NCI-H82 (cell line): ENCODE measurements around the gene MFF.

ENCODE experiments used
- DNase-seq: peaks from one replicate; lab custom pipeline; 2025; lab: John Stamatoyannopoulos, UW

Gene MFF

DNA sequence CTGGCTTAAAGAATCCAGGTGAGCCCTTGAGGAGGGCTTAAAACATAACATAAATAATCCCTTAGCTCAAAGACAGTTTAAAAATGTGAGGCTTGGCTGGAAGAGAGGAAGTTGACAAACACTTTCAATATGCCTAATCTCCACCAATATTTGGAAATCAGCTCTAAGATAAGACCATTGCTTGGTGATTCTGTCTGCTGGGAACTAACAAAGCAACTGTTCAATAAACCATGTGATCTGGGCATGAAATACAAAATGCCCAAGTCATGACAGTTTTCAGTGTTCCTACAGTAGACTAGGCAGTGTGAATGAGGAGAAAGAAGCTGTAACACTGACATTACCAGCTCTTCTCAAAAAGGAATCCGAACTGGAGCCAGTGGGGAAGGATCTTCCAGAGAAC is 10.7 kb downstream of the MFF start:
- DNase-seq: peak; percentile 6

DNA sequence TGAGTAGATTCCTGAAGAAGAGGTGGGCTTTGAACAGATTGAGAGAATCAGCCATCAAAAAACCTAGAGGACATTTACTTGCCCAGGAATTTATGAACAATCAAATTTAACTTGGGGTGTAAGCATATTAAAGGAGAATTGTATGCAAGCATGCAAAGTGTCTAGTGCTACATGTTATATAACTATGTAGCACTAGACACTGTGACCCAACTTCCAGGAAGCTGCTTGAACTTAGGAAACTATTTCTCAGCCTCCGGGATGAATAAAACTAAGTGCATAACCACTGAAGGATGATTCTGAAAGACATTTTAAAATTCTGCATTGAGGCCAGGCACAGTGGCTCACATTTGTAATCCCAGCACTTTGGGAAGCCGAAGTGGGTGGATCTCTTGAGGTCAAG is 12.4 kb downstream of the MFF start:
- no peak for DNase-seq

DNA sequence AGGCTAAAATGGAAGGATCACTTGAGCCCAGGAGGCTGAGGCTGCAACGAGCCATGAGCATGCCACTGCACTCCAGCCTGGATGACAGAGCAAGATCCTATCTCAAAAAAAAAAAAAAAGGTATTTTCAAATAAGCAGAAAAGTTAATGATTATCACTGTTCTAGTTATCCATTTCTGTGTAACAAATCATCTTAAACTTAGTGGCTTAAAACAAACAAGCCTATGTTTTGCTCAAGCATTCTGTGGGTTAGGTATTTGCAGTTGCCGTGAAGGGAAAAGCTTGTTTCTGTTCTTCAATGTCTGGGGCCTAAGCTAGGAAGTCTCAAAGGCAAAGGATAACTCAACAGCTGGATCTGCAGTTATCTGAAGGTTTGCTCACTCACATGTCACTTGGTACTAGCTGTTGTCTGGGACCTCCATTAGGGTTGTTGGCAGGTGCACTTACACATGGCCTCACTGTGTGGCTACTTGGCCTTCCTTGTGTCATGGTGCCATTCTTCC is 14.1 kb downstream of the MFF start:
- no peak for DNase-seq

DNA sequence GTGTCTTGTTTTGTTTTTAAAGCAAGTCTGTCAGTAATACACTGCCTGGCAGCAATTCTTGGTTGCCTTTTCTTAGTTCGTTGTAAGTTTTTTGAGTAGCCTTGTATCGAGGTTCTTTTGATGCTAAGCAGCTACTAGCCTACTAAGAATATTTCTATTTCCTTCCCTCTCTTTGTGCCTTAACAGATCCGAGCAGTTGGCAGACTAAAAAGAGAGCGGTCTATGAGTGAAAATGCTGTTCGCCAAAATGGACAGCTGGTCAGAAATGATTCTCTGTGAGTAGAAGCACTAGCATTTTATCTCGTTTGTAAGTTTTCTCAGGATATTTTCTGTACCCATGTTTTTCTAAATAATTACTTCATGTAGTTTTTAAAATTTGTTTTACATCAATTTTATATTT is 15.1 kb downstream of the MFF start:
- DNase-seq: no peak

DNA sequence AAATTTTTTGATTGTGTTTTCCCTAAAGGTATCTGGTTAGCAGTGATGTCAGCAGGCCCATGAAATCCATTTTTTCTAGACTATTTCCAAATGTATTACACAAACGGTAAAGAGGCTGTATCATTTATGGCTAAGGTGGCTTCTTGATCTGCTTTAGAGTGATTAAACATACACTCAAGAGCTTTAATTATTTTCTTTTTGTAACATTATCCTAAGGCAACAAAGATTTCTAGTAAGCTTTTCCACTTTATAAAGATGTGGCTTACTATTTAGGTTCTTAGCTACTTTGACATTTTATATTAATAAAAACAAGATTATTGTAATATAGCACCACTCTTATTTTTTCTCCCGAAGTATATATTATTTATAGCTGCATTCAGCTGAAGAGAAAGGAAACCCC is 16.5 kb downstream of the MFF start:
- no peak for DNase-seq

DNA sequence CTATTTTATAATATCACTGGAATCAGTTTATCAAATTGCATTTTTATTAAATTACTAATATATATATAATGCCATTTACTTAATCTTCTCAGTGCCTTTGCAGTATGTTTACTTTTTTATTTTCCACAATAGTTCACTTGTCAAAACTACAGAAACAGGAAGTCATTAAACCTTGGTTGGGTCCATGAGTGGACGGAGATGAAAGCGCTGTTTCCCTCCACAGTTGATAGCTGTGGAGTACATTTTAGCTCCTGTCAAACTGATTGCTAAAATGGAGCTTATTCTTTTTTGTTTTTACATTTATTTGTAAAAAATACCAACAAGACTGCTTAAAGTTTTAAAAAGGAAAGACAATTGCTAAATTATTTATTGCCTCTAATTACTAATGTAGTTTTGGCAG is 19.2 kb downstream of the MFF start:
- DNase-seq: no peak

DNA sequence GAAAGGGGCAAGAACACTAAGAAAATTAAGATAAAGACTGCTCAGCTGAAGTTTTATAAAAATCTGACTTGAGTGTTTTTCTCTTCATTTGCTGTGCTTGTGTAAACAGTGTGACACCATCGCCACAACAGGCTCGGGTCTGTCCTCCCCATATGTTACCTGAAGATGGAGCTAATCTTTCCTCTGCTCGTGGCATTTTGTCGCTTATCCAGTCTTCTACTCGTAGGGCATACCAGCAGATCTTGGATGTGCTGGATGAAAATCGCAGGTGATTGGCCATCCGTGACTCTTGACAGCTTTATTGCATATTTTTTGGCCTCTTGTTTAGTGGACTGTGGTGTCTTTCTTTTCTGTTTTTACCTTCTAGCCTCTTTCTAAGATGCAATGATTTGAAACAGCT is 22.1 kb downstream of the MFF start:
- peak; percentile 55 for DNase-seq

DNA sequence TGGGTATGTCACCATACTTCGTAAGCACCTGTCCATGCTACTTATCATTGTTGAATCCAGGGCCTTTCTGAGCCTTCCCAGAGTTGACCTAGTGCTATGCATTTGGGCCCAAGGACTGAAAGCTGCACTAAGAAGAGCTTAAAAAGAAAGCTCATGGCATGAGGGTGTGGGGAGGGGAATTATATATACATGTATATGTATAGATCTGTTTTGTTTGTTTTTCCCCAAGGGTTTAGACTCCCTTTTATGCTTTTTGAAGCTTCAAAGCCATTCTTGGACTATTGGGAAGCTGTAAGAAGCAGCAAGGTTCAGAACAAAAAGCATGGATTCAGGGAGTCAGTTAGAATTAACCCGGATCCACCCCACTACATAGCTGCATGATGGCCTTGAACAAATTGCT is 23.3 kb downstream of the MFF start:
- DNase-seq: peak; percentile 11

DNA sequence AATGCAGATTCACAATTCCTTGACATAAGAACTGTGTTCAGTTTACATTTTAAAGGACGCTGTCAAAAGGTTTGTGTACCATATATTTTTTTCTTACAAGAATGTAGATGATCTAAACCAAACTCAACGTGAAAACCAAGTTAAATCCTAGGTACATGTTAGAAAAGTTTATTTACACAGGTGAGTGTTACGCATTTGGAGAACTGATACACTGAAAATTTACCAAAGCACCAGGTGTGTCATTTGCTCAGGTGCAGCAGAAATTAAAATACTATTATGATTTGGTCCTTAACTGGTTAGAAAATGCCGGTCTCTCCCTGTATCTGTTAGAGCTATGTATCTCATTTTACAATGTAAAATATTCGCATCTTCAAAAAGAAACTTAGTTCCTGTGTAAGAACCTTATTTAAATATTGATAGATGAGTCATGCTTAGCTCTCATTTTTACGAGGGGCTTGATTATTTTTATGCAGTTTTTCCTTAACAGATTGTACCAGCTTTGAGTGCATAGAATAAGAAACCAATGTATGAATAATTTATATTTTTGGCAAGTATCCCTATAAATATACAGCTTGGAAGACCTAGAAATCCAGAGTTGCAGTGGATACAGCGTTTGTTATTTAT is 25.1 kb downstream of the MFF start:
- no peak for DNase-seq

DNA sequence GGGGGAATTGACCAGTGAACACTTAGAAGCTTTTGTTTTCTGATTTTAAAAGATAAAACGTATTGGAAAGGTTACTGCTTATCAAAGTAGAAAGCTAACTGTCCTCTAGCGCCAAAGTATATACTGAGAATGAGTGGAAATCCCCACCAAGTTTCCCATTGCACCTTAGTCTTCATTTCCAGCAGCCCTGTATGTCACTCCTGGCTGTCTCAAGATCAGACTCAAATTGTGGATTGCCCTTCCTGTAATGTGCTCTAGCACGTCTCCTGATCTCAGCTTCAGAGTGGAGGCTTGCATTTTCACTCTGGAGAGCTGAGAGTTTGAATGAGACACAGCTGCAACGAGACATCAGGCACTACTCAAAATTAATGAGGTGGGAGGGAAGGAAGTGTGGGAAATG is 26.6 kb downstream of the MFF start:
- DNase-seq: no peak

DNA sequence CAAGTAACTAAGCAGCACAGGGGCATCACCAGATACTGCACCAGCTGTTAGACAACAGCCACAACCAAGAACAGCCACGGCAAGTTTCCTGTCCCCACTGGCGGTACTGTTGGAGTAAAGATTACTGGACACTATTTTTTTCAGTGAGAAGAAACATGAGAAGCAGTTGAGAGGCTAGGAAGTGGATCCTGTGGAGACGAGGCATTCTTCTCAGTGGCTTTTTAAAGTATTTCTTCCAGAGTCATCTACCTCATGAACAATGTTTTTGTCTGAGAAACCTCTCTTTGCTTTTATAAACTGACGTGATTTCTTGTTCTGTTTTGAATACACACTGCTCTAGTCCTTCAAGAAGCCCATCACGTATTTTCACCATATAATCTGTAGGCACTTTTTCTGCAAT is 35.3 kb downstream of the MFF start:
- DNase-seq: no peak

DNA sequence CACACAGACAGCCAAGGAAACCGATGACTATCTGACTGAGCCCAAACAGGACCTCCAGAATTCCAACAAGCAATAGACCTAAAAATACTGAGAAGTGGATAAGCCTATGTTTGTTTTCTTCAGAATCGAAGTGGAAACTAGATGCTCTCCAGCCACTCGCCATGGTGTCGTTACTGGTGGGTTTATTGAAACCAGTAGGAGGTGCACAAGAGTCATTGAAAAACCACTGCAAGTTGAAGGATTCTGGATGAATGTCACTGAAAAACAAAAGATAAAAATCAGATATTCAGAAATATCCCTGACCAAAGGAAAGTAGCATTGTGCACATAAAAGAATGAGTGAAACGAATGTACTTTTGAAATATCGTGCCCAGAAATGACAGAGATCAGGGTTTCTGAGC is 38.7 kb downstream of the MFF start:
- DNase-seq: no peak

DNA sequence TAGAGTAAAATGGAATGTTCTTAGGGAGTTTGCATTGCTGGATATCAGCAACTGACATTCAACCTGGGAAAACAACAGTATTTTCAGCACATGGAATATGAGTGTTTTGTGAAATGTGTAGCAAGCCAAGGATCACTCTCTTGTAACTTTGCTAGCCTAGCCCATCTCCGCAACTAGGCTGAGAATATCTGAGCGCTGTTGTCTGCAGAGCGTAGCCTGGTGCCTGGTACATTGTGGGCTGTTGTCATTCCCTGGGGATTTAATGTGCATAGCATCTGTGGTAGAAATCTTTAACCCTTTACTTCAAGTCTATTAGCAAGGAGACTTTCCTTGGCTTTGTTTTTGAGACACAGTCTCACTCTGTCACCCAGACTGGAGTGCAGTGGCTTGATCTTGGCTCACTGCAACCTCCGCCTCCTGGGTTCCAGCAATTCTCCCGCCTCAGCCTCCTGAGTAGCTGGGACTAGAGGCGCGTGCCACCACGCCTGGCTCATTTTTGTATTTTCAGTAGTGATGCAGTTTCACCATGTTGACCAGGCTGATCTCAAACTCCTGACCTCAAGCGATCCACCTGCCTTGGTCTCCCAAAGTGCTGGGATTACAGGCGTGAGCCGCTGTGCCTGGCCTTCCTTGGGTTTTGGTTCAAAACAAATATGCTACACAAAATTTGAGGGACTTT is 39.7 kb downstream of the MFF start:
- peak; percentile 58 for DNase-seq

DNA sequence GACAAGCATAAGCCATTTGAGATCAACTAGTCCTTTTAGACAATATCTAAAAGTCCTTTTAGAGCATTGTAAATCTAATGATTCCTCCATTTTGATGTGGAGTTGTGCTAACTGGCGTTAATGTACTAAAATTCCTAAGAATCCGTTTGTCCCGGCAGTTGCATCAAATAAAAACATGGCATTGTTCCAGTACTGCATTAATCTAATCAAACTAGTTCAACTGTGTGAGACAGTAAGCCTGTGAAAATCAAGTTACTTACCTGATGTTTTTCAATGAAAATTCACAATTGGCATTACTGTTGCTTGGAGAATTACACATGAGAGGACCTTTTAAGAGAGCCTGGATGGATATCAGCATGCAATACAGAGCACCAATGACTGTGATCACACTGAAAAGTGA is 40.8 kb downstream of the MFF start:
- DNase-seq: no peak

DNA sequence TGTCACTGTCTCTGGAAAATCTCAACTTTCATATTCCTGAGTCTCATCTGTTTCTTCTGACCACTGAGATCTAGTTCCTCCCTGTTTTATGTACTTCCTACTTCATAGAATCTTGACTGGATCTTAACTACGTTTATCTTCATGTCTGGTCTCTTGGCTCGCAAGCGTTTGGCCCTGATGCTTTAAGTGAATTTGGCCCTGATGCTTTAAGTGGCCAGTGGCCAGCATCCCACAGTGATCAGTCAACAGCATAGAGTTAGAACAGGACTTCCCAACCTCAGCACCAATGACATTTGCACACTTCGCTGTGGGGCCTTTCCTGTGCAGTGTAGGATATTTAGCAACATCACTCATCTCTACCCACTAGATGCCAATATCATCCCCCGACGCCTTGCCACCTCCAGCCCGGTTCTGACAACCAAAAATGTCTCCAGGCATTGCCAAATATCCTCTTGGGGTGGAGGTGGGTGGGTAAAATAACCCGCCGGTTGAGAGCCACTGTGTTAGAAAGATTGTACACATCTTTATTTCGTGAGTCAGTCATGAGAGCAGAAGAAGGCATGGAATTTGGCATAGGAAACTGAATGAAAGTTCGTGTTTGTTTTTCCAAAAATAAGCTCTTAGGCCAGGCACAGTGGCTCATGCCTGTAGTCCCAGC is 41.8 kb downstream of the MFF start:
- no peak for DNase-seq

DNA sequence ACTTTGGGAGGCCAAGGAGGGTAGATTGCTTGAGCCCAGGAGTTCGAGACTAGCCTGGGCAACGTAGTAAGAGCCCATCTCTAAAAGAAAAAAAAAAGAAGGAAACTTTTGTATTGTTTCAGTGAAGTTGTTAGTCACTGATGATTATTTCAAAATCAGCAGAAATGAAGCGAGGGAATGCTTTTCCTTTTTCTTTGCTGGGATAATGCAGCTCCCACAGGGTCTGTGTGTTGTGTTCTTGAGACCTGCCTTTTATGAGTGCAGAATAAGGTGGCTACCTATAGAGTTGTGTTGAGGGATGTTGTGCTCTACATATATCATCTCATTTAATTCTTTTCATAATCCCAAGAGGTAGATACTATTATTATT is 42.4 kb downstream of the MFF start:
- no peak for DNase-seq

DNA sequence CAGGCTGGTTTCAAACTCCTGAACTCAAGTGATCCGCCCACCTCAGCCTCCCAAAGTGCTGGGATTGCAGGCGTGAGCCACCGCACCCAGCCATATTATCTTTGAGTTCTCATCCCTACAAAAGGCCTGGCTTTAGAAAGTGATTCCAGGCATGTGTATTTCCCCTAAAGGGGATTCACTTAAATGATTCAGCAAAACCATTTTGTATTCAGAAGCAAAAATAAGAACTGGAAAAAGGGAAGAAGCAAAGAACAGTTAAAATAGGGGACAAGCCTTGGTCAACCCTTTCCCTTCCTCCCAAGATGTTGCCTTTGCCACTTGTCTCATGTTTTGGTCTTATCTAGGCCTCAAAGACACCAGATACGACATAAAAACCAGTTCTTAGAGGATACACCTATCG is 43.5 kb downstream of the MFF start:
- DNase-seq: no peak

DNA sequence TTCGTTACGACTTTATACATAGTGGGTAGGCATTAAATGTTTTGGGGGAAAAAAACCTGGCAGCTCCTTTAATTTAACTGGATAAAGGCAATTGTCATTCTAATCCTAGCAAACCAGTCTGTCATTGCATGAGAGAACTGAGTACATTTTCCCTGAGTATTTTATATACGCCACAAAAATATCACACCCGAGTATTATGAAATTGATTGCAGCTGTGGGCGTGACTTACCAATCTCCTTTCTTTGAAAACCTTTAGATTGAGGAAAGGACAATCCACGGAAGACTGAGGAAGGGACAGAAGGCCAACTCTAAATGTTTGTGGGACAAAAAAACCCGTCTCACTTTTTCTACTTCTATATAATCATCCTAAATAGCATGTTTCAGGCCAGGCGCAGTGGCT is 45.0 kb downstream of the MFF start:
- DNase-seq: peak; percentile 47

DNA sequence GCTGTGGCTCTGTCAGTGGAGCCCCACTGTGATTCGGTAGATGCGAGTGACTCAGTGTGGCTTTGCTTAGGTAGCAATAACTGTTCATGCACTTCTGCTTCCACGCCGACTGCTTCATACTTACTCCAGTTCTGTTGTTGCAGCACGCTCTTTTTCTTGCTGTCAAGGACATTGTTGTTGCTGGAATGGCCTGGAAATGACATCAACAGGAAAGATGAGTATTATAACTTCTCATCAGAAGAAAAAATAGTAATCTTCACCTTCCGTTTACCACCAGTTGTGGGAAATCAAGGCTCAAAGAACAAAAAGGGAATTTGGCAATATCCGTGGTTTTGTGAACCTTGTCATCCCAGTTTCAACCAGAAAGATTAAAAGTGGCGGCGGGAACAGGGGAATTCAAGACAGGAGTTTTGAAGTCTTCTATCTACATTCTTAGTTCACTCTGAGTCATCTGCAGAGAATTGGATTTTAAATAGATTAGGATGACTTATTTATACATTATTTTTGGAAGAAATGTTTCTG is 45.8 kb downstream of the MFF start:
- DNase-seq: no peak

DNA sequence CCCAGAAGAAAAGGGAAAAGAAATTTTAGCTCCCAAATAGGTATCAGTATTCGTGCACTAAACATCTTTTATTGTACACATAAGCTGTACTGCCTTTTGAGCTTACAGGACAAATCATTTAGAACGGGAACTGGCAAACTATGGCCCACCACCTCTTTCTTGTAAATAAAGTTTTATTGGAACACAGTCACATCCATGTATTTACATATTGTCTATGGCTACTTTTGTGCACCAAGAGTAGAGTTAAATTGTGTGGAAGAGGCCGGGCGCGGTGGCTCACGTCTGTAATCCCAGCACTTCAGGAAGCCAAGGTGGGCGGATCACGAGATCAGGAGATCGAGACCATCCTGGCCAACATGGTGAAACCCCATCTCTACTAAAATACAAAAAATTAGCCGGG is 48.3 kb downstream of the MFF start:
- DNase-seq: no peak

DNA sequence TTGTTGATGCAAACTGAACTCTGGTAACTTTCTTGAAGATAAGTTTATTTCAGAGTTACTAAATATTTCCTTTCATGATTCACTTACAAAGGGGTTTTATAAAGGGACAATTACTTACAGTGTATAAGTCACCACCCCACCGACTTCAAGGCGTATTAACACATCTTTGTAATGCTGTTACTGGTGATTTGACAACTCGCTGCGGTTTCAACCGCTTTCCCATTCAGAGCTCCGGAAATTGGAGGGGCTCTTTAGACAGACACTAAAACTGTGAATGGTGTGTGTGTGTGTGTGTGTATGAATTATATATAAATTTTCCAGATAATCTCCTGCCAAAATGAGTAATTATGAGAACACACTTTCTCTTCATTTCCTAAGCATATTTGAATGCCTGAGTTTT is 49.1 kb downstream of the MFF start:
- peak; percentile 10 for DNase-seq

DNA sequence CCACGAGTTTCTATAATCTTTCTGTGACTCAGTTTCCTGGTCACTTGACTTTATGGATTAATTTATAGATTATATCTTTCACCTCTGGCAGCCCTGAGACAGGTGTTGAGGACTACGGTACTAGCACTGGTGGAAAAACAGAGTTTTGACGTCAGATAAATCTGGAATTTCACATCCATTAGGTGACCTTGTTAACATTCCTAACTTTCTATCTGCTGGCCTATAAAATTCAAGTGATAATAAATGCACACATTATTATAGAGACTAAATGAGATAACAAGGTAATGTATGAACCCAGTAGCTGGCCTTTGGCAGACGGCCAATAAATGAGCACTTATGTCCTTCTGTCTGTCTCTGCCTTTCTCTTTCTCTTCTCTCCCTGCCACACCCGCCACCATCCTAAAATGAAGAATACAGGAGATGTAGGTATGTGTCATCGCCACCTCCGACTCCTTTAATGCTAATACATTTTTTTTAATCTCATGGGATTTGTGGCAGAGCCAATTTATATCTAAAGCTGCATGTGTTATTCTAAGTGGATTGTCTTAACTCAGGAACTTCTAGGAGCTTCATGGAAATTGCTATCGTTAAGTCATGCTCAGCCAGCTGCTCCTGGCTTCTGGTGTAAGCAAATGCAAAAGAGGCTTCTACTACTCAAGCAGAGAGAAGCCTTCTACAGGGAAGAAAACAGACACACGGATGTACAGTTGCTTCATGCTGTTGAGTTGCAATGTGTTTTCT is 51.8 kb downstream of the MFF start:
- DNase-seq: peak; percentile 96
